GM23338 (cell line): ENCODE data around the gene COTL1. TPM values are rescaled to one million over a fixed set of nuclear protein-coding genes. Genes with fewer than 3 reads are reported as not detected.

Experiments
- ATAC-seq: fragments of 200-7000 bp; cut with Tn5 transposase; 3 replicates; pipeline ENCODE4 v1.9.1; 2020
- DNase-seq: peaks from one replicate; pipeline ENCODE4 v3.0.0-alpha.2; 2015; ENCODE audit warnings: low spot score
- H2AFZ ChIP-seq: fragments of 200-600 bp; sonication (generic); 2 replicates; pipeline ENCODE4 v1.8.0; 2016; ENCODE audit warnings: antibody characterized with exemption, mild to moderate bottlenecking, moderate library complexity
- H3F3A ChIP-seq: fragments of 200-600 bp; sonication (generic); replicated peaks from 2 replicates; pipeline ENCODE4 v1.8.0; 2017; ENCODE audit warnings: antibody characterized with exemption, mixed run types, low read depth
- H3K27ac ChIP-seq: fragments of 200-600 bp; sonication (generic); 2 replicates; pipeline ENCODE4 v1.6.1; 2016; ENCODE audit warnings: low read depth
- H3K27me3 ChIP-seq: fragments of 200-600 bp; sonication (generic); 2 replicates; pipeline ENCODE4 v1.8.0; 2016; ENCODE audit warnings: mild to moderate bottlenecking, mixed run types, moderate library complexity; ENCODE audit not compliant: insufficient read depth
- H3K36me3 ChIP-seq: fragments of 200-600 bp; sonication (generic); 2 replicates; pipeline ENCODE4 v1.8.0; 2016; ENCODE audit warnings: mild to moderate bottlenecking; ENCODE audit not compliant: insufficient read depth
- H3K4me1 ChIP-seq: fragments of 200-600 bp; sonication (generic); 2 replicates; pipeline ENCODE4 v1.8.0; 2016; ENCODE audit warnings: mild to moderate bottlenecking, moderate library complexity; ENCODE audit not compliant: insufficient read depth
- H3K4me2 ChIP-seq: fragments of 200-600 bp; sonication (generic); 2 replicates; pipeline ENCODE4 v1.7.1; 2017; ENCODE audit warnings: mixed run types
- H3K4me3 ChIP-seq: fragments of 200-600 bp; sonication (generic); 2 replicates; pipeline ENCODE4 v1.6.1; 2016; ENCODE audit warnings: mixed run types
- H3K79me2 ChIP-seq: fragments of 200-600 bp; sonication (generic); replicated peaks from 2 replicates; pipeline ENCODE4 v1.8.0; 2017; ENCODE audit warnings: mild to moderate bottlenecking; ENCODE audit not compliant: insufficient read depth
- H3K9me2 ChIP-seq: fragments of 200-600 bp; sonication (generic); 2 replicates; pipeline ENCODE4 v1.8.0; 2017; ENCODE audit not compliant: insufficient read depth
- H4K20me1 ChIP-seq: fragments of 200-600 bp; sonication (generic); replicated peaks from 2 replicates; pipeline ENCODE4 v1.8.0; 2017; ENCODE audit warnings: mild to moderate bottlenecking; ENCODE audit not compliant: insufficient read depth
- H3K27ac Mint-ChIP-seq: 2 replicates; pipeline ENCODE4 v1.8.0; 2020; ENCODE audit warnings: inconsistent platforms, mild to moderate bottlenecking, moderate library complexity, mixed read lengths
- H3K27me3 Mint-ChIP-seq: 3 replicates; pipeline ENCODE4 v1.8.0; 2022; ENCODE audit warnings: low read depth, mild to moderate bottlenecking, moderate library complexity, mixed read lengths, inconsistent platforms; ENCODE audit not compliant: insufficient read depth, poor library complexity
- H3K36me3 Mint-ChIP-seq: 3 replicates; pipeline ENCODE4 v1.8.0; 2021; ENCODE audit warnings: low read depth, mild to moderate bottlenecking, inconsistent platforms, moderate library complexity, mixed read lengths
- H3K4me1 Mint-ChIP-seq: 3 replicates; pipeline ENCODE4 v1.8.0; 2020; ENCODE audit warnings: mild to moderate bottlenecking, inconsistent platforms, mixed read lengths
- H3K4me3 Mint-ChIP-seq: 3 replicates; pipeline ENCODE4 v1.8.0; 2021; ENCODE audit warnings: moderate library complexity, mild to moderate bottlenecking, inconsistent platforms, mixed read lengths
- H3K9me3 Mint-ChIP-seq: 3 replicates; pipeline ENCODE4 v1.8.0; 2020; ENCODE audit warnings: moderate library complexity, mild to moderate bottlenecking, inconsistent platforms, mixed read lengths
- CREB1 ChIP-seq: fragments of 250-450 bp; sonication (Bioruptor Pico); IDR thresholded peaks from 2 replicates; pipeline ENCODE4 v1.5.0; 2020; ENCODE audit warnings: low read depth, mild to moderate bottlenecking, moderate library complexity
- CTCF ChIP-seq, 2 experiments: fragments of 200-600 bp in 1 of 2; sonication (generic) in 1 of 2; conservative IDR thresholded peaks; 2 replicates each; pipeline versions ENCODE4 v1.5.1 to v1.6.1; 2016 to 2017; ENCODE audit warnings: antibody characterized with exemption in 2 of 2, low read depth in 2 of 2, mild to moderate bottlenecking in 2 of 2, moderate library complexity in 1 of 2
- ETS1 ChIP-seq: IDR thresholded peaks from 2 replicates; pipeline ENCODE4 v1.6.1; 2016; ENCODE audit warnings: antibody characterized with exemption
- EZH2 ChIP-seq: fragments of 200-600 bp; sonication (generic); IDR thresholded peaks from one replicate; pipeline ENCODE4 v1.8.0; 2017; ENCODE audit warnings: antibody characterized with exemption, mild to moderate bottlenecking, low read depth; ENCODE audit not compliant: unreplicated experiment
- EZH2phosphoT487 ChIP-seq: fragments of 200-600 bp; sonication (generic); IDR thresholded peaks from one replicate; pipeline ENCODE4 v1.8.1; 2018; ENCODE audit warnings: antibody characterized with exemption; ENCODE audit not compliant: unreplicated experiment
- JUNB ChIP-seq: IDR thresholded peaks from one replicate; pipeline ENCODE4 v1.6.1; 2016; ENCODE audit warnings: antibody characterized with exemption; ENCODE audit not compliant: unreplicated experiment
- NANOG ChIP-seq: IDR thresholded peaks from 2 replicates; pipeline ENCODE4 v1.6.1; 2016; ENCODE audit warnings: antibody characterized with exemption, borderline replicate concordance
- POLR2AphosphoS5 ChIP-seq: IDR thresholded peaks from 2 replicates; pipeline ENCODE4 v1.6.1; 2016; ENCODE audit warnings: antibody characterized with exemption, low read depth
- REST ChIP-seq: IDR thresholded peaks from one replicate; pipeline ENCODE4 v1.6.1; 2018; ENCODE audit warnings: antibody characterized with exemption; ENCODE audit not compliant: unreplicated experiment
- STAT1 ChIP-seq: IDR thresholded peaks from one replicate; pipeline ENCODE4 v1.6.1; 2016; ENCODE audit warnings: antibody characterized with exemption; ENCODE audit not compliant: unreplicated experiment
- ZNF114 ChIP-seq: fragments of 250-450 bp; sonication (Bioruptor Pico); IDR thresholded peaks from 2 replicates; pipeline ENCODE4 v1.5.0; 2020; ENCODE audit warnings: mild to moderate bottlenecking, moderate library complexity
- ZNF331 ChIP-seq: fragments of 250-450 bp; sonication (Bioruptor Pico); IDR thresholded peaks from 2 replicates; pipeline ENCODE4 v1.5.0; 2020; ENCODE audit warnings: low read depth, mild to moderate bottlenecking, moderate library complexity
- polyA plus RNA-seq: library from polyadenylated mRNA; unstranded; fragments of >200 nt; fragmentation: Nextera tagmentation; extraction: Ambion mirVana; gene quantifications from 2 replicates; pipeline ENCODE4 v1.2.1, GENCODE V29; 2016
- total RNA-seq: library from RNA; depleted of rRNA; stranded (reverse); fragments of >200 nt; shearing (Covaris generic); gene quantifications from 2 replicates; pipeline ENCODE4 v1.2.3, GENCODE V29; 2014

Gene COTL1
- total and polyA plus RNA-seq, 2 experiments from 2014 or later, result 117 to 166 TPM

GRCh38 chr16:84631886-84632285 lies 14.0 kb upstream of the COTL1 start (continued):
- TF ChIP-seq REST (no peak), CTCF (conservative IDR thresholded peaks at IDR 0.05; ENCODE audit: low read depth in 2 of 2) (no peak)

GRCh38 chr16:84631153-84631466 lies 13.2 kb upstream of the COTL1 start:
- Mint-ChIP-seq H3K9me3 (no peaks in the 10 kb centered on the region), H3K27me3 (no peaks in the 10 kb centered on the region), H3K27ac (no peak overlapping the region), H3K4me1 (peaks cover 9% of the 10 kb centered on the region; the same call in 2 of the 3 replicates), H3K36me3 (no peaks in the 10 kb centered on the region), H3K4me3 (no peak overlapping the region)
- no peaks in the 10 kb centered on the region for H3K36me3 ChIP-seq
- H3K27ac ChIP-seq, result no peak overlapping the region
- 0 out of 2 replicates have a peak overlapping the region, but pooled peaks have one; percentile 28 for H2AFZ ChIP-seq
- ATAC-seq (no peak), DNase-seq (no peak)
- no peaks in the 10 kb centered on the region for H3K9me2 ChIP-seq
- H3K4me3 ChIP-seq, result no peak overlapping the region
- H3F3A ChIP-seq, result no peaks in the 10 kb centered on the region
- 0 out of 2 replicates have a peak, but pooled peaks cover 5% of the 10 kb centered on the region for H3K4me1 ChIP-seq
- no peaks in the 10 kb centered on the region for H3K27me3 ChIP-seq
- H3K79me2 ChIP-seq, result no peaks in the 10 kb centered on the region
- H4K20me1 ChIP-seq, result no peaks in the 10 kb centered on the region
- no peak overlapping the region for H3K4me2 ChIP-seq
- TF ChIP-seq EZH2 (no peak), JUNB (no peak), ETS1 (no peak), REST (no peak), EZH2phosphoT487 (no peak), NANOG (no peak), CTCF (conservative IDR thresholded peaks at IDR 0.05; ENCODE audit: low read depth in 2 of 2) (no peak), ZNF114 (CRISPR knock-in tag) (no peak), ZNF331 (CRISPR knock-in tag) (no peak), CREB1 (CRISPR knock-in tag) (no peak), STAT1 (no peak), POLR2AphosphoS5 (no peak)
